SK-N-MC (cell line): ENCODE results near the gene ROBO2.
A peak's percentile ranks its signal among the peaks of the same experiment; 100 is the strongest.

Source experiments
- DNase-seq: peaks from one replicate; pipeline ENCODE4 v3.0.0-alpha.2; 2011; ENCODE audit warnings: low read depth, low spot score
- H3K27ac ChIP-seq: fragments of 200-600 bp; sonication (generic); 2 replicates; pipeline ENCODE4 v1.5.1; 2016; ENCODE audit warnings: mixed run types
- H3K36me3 ChIP-seq: fragments of 200-600 bp; sonication (generic); 2 replicates; pipeline ENCODE4 v1.6.1; 2017; ENCODE audit warnings: antibody characterized with exemption, low read length, mixed read lengths; ENCODE audit not compliant: insufficient read depth
- H3K4me3 ChIP-seq: fragments of 200-600 bp; sonication (generic); 2 replicates; pipeline ENCODE4 v1.5.1; 2016
- H3K9ac ChIP-seq: fragments of 200-600 bp; sonication (generic); 2 replicates; pipeline ENCODE4 v1.8.0; 2017; ENCODE audit warnings: mixed run types, mixed read lengths; ENCODE audit not compliant: insufficient read length
- H3K9me3 ChIP-seq: fragments of 200-600 bp; sonication (generic); 2 replicates; pipeline ENCODE4 v1.6.1; 2017; ENCODE audit warnings: low read depth, mild to moderate bottlenecking, antibody characterized with exemption, low read length, moderate library complexity, mixed read lengths
- EZH2 ChIP-seq: fragments of 200-600 bp; sonication (generic); IDR thresholded peaks from one replicate; pipeline ENCODE4 v1.6.1; 2017; ENCODE audit warnings: antibody characterized with exemption
- FOXP2 ChIP-seq: optimal IDR thresholded peaks from 2 replicates; pipeline ENCODE3; 2011; ENCODE audit warnings: mild to moderate bottlenecking, moderate library complexity; ENCODE audit not compliant: insufficient read depth; ENCODE audit errors: extremely low read length, control extremely low read depth
- POLR2AphosphoS5 ChIP-seq: IDR thresholded peaks from 2 replicates; pipeline ENCODE4 v1.6.1; 2012; ENCODE audit warnings: mild to moderate bottlenecking, low read depth, low read length, borderline replicate concordance

The ROBO2 gene

GRCh38 chr3:77142578-77142977, 102.7 kb downstream of the ROBO2 start:
- no peak for DNase-seq

GRCh38 chr3:77146004-77146403, 106.1 kb downstream of the ROBO2 start:
- no peak overlapping the region for H3K9ac ChIP-seq
- DNase-seq, result no peak
- no peak overlapping the region for H3K27ac ChIP-seq
- TF ChIP-seq FOXP2, result no peak
- H3K36me3 ChIP-seq, result no peaks in the 10 kb centered on the region
- H3K9me3 ChIP-seq, result no peaks in the 10 kb centered on the region
- H3K4me3 ChIP-seq, result no peak overlapping the region

More at GRCh38 chr3:77142578-77142977, 102.7 kb downstream of the ROBO2 start:
- Histone ChIP-seq H3K9ac (no peak overlapping the region), H3K27ac (no peak overlapping the region), H3K36me3 (no peaks in the 10 kb centered on the region), H3K4me3 (no peak overlapping the region), H3K9me3 (no peaks in the 10 kb centered on the region)
- TF ChIP-seq POLR2AphosphoS5 (no peak), FOXP2 (no peak), EZH2 (no peak)

DNA sequence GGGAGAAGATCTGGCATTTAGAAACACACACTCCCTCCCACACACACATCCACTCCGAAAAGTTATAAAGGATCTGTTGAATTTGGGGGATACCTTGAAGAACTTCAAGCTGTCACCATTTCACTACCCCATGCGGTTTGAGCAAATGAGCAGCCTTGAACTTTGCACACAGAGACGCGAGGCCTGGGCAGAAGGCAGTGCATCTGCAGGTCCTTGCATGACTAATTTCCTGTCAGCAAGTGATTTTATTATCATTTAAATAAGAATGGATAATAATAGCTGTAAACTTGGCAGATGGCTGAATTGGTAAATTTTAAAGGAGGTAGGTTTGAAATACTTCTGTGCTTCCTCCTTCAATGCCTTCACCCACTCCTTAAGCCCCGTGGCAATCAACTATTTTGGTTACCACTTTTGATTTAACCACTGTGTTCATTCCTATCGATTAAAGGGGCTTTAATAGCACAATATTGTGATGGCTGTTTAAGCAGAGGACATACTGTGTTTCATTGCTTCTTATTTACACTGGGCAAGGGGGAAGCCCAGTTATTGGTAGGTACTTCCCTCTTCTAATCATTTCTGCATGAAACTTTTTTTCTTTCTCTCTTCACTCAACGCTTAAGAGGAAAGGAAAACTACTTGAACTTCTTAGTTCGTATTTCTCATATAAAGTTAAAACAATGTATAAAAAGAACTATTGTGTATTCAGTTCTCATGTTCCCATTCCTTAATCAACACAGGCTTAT, 108.1 kb downstream of the ROBO2 start:
- Histone ChIP-seq H3K9ac (no peak overlapping the region), H3K36me3 (no peaks in the 10 kb centered on the region), H3K4me3 (peak overlapping the region; percentile 43), H3K27ac (no peak overlapping the region), H3K9me3 (no peaks in the 10 kb centered on the region)
- no peak for DNase-seq
- TF ChIP-seq POLR2AphosphoS5, result peak; percentile 24; the same call in 1 of the 2 replicates
- TF ChIP-seq EZH2, result no peak

DNA sequence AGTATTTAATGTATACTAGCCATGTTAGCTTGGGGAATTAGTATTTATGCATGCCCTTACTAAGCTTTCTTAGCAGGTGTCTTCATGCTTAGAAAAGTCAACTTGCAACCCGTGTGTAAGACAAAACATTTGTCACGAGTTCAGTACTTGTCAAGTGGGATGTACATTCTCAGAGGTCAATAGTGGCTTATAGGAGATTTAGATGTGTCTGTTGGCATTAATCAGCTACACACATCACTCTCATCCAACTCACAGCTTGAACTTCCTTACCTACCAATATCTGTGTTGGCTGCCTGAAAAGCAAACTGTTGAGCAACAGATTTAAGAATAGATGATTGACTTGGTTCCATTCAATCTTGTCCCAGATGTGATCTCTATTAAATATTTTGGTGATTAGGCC, 109.5 kb downstream of the ROBO2 start:
- Histone ChIP-seq H3K27ac (no peak overlapping the region), H3K9ac (no peak overlapping the region), H3K4me3 (no peak overlapping the region), H3K36me3 (no peaks in the 10 kb centered on the region), H3K9me3 (no peaks in the 10 kb centered on the region)
- TF ChIP-seq FOXP2, result no peak
- TF ChIP-seq POLR2AphosphoS5, result no peak
- no peak for TF ChIP-seq EZH2
- no peak for DNase-seq

- Histone ChIP-seq H3K4me3 (no peak overlapping the region), H3K9me3 (no peaks in the 10 kb centered on the region), H3K36me3 (no peaks in the 10 kb centered on the region), H3K9ac (no peak overlapping the region), H3K27ac (no peak overlapping the region)
- no peak for DNase-seq
- TF ChIP-seq EZH2 (no peak), POLR2AphosphoS5 (no peak), FOXP2 (no peak)
Measured at GRCh38 chr3:77150028-77150427, 110.1 kb downstream of the ROBO2 start.

DNA sequence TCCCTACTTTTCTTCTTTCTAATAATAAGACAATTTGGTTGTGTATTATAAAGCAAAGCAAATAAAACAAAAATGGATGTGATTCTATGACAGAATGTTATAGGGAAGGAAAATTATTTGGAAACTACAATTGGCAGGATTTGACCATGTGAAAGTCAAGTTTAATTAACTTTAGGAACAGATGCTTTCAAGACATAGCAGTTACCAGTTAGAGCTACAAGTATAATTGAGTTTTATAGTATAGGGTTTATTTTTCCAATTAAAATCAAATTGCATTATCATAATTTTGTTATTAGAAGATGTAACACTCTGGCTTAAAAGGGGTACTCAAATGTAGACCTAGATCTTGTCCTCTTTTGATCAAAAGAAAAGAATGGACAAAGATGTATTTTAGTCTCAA, 110.9 kb downstream of the ROBO2 start:
- no peak overlapping the region for H3K4me3 ChIP-seq
- H3K9me3 ChIP-seq, result no peaks in the 10 kb centered on the region
- TF ChIP-seq EZH2 (no peak), POLR2AphosphoS5 (no peak), FOXP2 (no peak)
- no peak for DNase-seq
- H3K9ac ChIP-seq, result no peak overlapping the region
- H3K36me3 ChIP-seq, result no peaks in the 10 kb centered on the region
- no peak overlapping the region for H3K27ac ChIP-seq

GRCh38 chr3:77158730-77159581, 119.1 kb downstream of the ROBO2 start:
- no peak overlapping the region for H3K4me3 ChIP-seq
- TF ChIP-seq EZH2 (no peak), POLR2AphosphoS5 (no peak), FOXP2 (no peak)
- H3K9me3 ChIP-seq, result no peaks in the 10 kb centered on the region
- no peaks in the 10 kb centered on the region for H3K36me3 ChIP-seq
- DNase-seq, result no peak
- no peak overlapping the region for H3K27ac ChIP-seq
- H3K9ac ChIP-seq, result no peak overlapping the region

DNA sequence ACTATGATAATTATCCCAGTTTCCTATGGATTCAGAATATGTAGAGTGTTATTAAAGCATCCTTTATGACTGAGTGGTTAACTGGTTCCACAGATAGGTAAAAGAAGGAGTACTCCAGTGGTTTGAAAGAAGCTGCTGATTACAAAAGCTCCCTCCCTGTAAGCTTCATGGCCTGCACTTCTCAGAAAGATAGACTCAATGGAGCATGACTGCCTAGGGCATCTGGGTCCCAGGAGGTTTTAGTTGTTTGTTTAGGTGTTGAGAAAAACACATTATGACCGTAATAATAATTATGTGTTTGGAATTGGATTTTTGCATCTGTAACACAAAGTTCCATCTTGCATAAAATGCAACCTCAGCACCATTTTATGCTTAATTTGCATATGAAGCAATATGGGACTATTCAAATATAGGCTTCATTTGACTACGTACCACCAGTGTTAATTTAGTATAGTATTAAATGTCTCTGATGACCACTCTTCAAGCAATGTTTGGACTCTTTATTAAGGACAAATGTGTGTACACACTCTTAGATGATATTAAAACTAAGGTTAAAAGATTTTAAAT, 121.1 kb downstream of the ROBO2 start:
- no peak for TF ChIP-seq POLR2AphosphoS5
- DNase-seq, result no peak

GRCh38 chr3:77169823-77170222, 129.9 kb downstream of the ROBO2 start:
- no peaks in the 10 kb centered on the region for H3K36me3 ChIP-seq
- no peak overlapping the region for H3K9ac ChIP-seq
- no peak overlapping the region for H3K4me3 ChIP-seq
- no peak for TF ChIP-seq POLR2AphosphoS5
- no peak for TF ChIP-seq EZH2
- no peak for TF ChIP-seq FOXP2
- H3K9me3 ChIP-seq, result no peaks in the 10 kb centered on the region
- DNase-seq, result no peak
- H3K27ac ChIP-seq, result no peak overlapping the region

More for the DNA sequence above, 121.1 kb downstream of the ROBO2 start:
- H3K9ac ChIP-seq, result no peak overlapping the region
- no peaks in the 10 kb centered on the region for H3K9me3 ChIP-seq
- H3K27ac ChIP-seq, result no peak overlapping the region
- no peak overlapping the region for H3K4me3 ChIP-seq
- H3K36me3 ChIP-seq, result no peaks in the 10 kb centered on the region
